ENCODE data around the gene CACNA1C.

The CACNA1C gene

GRCh38 chr12:2593045-2593444 lies 540.3 kb downstream of the CACNA1C start:
- DNase-seq (ENCODE audit: low spot score), result no peak

- no peak for DNase-seq (ENCODE audit: low spot score)
Observed at GRCh38 chr12:2596441-2596840, 543.7 kb downstream of the CACNA1C start.

DNA sequence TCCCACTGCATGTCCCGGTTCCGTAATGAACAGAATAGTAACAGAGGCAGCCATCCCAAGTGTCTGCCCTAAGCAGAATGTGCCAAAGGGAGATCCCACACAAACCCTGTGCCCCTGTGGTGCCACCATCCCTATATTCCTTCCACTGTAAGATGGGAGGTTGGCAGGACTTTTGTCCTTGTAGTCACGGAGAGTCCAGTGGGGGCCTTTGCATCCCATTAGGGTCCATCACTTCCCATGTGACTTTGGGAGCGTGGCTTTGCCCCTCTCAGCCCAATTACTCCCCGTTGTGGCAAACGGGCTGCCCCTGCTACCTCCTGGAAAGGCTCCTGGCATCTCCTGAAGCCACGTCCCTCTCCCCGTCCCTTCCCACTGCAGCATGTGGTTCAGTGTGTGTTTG lies 552.5 kb downstream of the CACNA1C start:
- no peak for DNase-seq (ENCODE audit: low spot score)

DNA sequence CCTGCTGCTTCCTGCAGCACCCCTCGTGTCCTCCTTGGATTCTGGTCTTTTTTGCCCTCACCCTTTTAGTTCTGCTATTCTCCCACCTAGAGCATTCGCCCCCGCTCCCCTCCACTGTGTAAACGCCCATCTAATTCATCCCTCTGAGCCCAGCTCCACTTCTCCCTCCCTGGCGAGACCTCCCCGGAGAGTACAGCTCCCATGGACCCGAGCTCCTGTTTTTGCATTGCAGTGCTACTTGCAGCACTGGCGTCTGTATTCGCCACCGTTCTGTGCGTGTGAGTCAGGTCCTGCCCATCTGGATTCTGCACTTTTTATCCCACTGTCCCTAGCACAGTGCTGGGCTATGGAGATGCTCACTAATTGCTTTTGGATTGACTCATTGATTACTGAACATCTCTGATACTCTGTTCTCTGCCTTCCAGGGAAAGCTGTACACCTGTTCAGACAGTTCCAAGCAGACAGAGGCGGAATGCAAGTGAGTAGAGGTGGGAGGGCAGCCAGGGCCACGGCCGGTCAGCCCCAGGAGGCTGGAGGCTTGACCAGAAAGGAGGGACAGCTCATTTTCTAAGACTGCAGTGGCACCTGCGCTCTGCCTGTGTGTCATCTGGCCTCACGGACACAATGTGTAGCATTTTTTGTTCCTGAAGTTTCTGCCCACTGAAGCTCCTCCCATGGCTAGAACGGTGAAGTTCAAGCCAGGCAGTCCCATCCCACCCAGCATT lies 553.6 kb downstream of the CACNA1C start:
- no peak for DNase-seq (ENCODE audit: low spot score)

DNA sequence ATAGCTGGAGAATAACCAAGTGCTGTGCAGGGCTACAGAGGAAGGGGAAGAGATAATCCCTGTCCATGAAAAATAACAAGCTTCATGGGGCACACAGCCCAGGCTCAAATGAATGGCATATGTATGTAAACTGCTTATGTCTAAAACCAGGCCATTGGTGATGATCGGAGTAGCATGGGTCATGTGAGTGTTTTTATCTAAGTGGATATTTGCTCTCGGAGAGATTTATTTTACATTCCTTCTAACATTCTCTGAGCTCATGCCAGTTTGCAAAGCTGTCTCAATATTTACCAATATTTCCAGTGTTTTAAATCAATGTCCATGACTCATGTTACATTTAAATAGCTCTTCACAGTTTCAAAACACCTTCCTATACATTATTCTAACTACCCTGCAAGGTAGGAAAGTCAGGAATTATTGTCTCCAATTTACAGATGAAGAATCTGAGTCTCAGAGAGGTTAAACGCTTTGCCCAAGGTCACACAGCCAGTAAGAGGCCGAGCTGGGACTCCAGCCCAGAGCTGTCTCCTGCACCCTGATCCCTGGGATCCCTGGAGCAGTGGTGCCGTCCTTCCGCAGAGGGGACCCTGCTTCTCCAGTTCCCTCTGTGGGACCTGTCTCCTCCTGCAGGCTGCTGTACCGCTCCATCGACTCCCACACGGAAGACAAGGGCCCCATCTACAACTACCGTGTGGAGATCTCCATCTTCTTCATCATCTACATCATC lies 555.3 kb downstream of the CACNA1C start:
- DNase-seq (ENCODE audit: low spot score), result no peak

DNA sequence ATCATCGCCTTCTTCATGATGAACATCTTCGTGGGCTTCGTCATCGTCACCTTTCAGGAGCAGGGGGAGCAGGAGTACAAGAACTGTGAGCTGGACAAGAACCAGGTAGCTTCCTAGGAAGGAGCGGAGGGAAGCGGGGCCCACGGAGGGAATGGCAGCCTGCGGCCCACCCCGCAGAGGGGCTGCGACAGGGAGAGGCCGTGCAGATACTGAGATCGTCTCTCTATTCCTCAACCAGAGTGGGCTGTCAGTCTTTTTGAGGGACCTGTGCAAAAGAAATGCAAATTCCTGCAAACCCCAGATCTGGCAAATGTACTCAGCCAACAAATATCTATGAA lies 555.8 kb downstream of the CACNA1C start:
- DNase-seq (ENCODE audit: low spot score), result no peak

DNA sequence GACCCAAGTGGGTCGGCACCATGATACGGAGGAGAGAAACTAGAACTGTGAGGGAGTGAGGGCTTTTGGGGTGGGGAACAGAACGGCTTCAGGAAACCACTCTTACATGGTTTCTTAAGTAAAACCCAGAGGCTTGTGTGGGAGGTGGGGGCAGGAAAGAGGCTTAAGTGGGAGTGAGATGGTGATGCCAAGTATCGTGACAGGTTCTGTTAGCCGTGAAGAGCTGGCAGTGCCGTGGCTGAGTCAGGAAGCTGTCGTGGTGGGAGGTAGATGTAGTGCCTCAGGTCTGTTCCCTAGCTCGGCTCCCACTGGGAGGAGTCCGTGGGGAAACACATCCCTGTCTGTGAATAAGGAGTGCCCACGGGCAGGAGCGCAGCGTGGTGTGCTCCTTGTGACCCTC lies 556.2 kb downstream of the CACNA1C start:
- no peak for DNase-seq (ENCODE audit: low spot score)

- no peak for DNase-seq (ENCODE audit: low spot score)
Observed at GRCh38 chr12:2610358-2610757, 557.6 kb downstream of the CACNA1C start.

GRCh38 chr12:2613326-2614073 lies 560.7 kb downstream of the CACNA1C start:
- peak; percentile 95 for DNase-seq (ENCODE audit: low spot score)

GRCh38 chr12:2614341-2614740 lies 561.6 kb downstream of the CACNA1C start:
- DNase-seq (ENCODE audit: low spot score), result no peak

DNA sequence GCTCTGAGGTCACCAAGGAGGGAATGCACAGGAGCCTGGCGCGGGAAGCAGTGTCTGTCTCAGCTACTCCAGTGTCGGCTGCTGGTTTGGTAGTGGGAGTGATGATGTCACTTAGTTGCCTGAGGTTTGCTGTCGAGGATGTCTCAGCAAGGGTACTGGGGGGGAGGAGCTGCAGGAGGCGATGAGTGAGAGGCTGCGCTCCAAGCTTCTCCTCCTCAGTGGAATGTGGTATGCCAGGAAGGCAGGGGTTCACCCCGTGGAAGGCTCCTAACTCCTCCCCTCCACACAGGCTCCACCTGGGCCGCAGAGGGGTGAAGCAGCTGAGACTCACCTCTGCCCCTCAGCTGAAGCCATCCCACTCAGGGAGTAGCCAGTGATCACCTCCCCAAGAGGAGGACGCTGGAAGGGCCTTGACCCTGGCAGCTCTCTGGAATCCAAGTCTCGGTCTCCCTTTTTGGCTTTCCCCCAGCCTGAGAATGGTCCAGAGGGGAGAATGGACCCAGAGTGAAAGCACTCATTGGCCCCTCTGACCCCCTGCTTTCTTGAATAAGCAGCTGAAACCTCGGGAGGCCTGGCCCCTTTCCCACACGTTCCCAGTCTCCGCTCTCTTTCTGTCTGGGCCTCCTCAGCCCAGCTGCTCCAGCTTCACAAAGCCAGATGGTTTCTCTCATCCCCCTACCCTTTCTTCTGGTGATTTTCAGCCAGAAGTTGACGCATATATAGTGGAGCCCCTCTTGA lies 563.0 kb downstream of the CACNA1C start:
- no peak for DNase-seq (ENCODE audit: low spot score)

GRCh38 chr12:2616763-2617162 lies 564.0 kb downstream of the CACNA1C start:
- DNase-seq (ENCODE audit: low spot score), result no peak

GRCh38 chr12:2617365-2617764 lies 564.6 kb downstream of the CACNA1C start:
- no peak for DNase-seq (ENCODE audit: low spot score)

- no peak for DNase-seq (ENCODE audit: low spot score)
Observed at GRCh38 chr12:2618291-2618995, 565.7 kb downstream of the CACNA1C start.

GRCh38 chr12:2619136-2619535 lies 566.3 kb downstream of the CACNA1C start:
- DNase-seq (ENCODE audit: low spot score), result no peak

- no peak for DNase-seq (ENCODE audit: low spot score)
Observed at GRCh38 chr12:2622460-2622859, 569.7 kb downstream of the CACNA1C start.

DNA sequence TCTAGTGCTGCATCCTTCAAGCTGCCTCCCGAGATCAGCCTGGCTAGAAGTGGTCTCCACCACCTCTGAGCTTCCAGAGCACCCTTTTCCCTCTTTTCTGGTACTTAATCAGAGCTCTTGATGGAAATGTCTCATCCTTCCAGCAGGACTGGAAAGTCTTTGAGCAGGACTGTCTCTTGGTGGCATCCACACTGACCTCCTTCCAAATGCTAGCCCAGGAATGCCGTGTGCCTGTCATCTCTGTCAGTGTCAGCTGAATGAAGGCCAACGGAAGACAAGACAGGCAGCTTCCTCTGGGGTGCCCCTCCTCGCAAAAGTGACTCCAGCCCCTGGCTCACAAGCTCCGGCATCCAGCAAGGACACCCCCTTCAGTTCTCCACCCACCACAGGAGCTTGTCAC lies 570.7 kb downstream of the CACNA1C start:
- no peak for DNase-seq (ENCODE audit: low spot score)

- DNase-seq (ENCODE audit: low spot score), result no peak
Observed at GRCh38 chr12:2624543-2625288, 571.9 kb downstream of the CACNA1C start.

GRCh38 chr12:2625289-2625612 lies 572.5 kb downstream of the CACNA1C start:
- DNase-seq (ENCODE audit: low spot score), result no peak

- DNase-seq (ENCODE audit: low spot score), result no peak
Observed at GRCh38 chr12:2627076-2627834, 574.5 kb downstream of the CACNA1C start.

DNA sequence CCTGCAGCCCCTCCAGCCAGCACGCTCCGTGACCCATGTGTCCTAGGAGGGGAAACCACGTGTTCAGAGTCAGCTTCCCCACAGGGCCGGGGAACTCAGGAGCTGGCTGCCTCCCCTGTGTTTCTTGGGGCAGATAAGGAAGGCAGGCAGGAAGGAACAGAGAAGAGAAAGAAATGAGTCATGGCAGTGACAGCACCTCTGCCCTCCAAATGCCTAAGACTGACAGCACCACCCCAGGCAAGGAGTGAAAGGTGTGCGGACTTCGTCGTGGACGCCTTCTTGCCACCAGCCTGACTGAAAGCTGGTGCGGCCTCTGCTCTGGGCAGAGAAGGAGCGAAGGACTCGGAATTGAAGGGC lies 575.0 kb downstream of the CACNA1C start:
- DNase-seq (ENCODE audit: low spot score), result no peak
